CD14-positive monocyte (primary cell): ENCODE data around the gene CABCOCO1. TPM values are rescaled to one million over a fixed set of nuclear protein-coding genes. Genes with fewer than 3 reads are reported as not detected.

Source experiments
- DNase-seq, 3 donors: peaks; one replicate each; pipeline ENCODE4 v3.0.0-alpha.2; 2011 to 2022
- H2AFZ ChIP-seq: 2 replicates; pipeline ENCODE4 v1.6.0; 2012; ENCODE audit warnings: mild to moderate bottlenecking, low read depth, low read length, inconsistent platforms; ENCODE audit not compliant: insufficient read depth, poor library complexity, severe bottlenecking
- H3K27ac ChIP-seq, 2 donors: 1 replicate in 1 of 2; 2 replicates in 1 of 2; pipeline ENCODE4 v1.5.1; 2012 to 2013; ENCODE audit warnings: low read length in 2 of 2, control low read depth in 1 of 2, inconsistent platforms in 1 of 2, low read depth in 1 of 2, mild to moderate bottlenecking in 1 of 2
- H3K27me3 ChIP-seq, 2 donors: one replicate each; pipeline versions ENCODE4 v1.6.0 to v1.6.1; 2011 to 2013; ENCODE audit warnings: low read length in 2 of 2; ENCODE audit not compliant: control insufficient read depth in 2 of 2, insufficient read depth in 2 of 2
- H3K36me3 ChIP-seq, 2 donors: replicated peaks in 1 of 2; 1 replicate in 1 of 2; 2 replicates in 1 of 2; pipeline versions ENCODE4 v1.5.1 to v1.6.1; 2012 to 2013; ENCODE audit warnings: low read length in 2 of 2, control low read depth in 1 of 2, inconsistent platforms in 1 of 2, mild to moderate bottlenecking in 1 of 2; ENCODE audit not compliant: insufficient read depth in 2 of 2, control insufficient read depth in 1 of 2
- H3K4me1 ChIP-seq, 2 donors: 1 replicate in 1 of 2; 2 replicates in 1 of 2; pipeline versions ENCODE4 v1.5.1 to v1.6.1; 2012 to 2013; ENCODE audit warnings: low read length in 2 of 2, control low read depth in 1 of 2, inconsistent platforms in 1 of 2, mild to moderate bottlenecking in 1 of 2, moderate library complexity in 1 of 2; ENCODE audit not compliant: insufficient read depth in 2 of 2, control insufficient read depth in 1 of 2
- H3K4me2 ChIP-seq: replicated peaks from 2 replicates; pipeline ENCODE3; 2012; ENCODE audit warnings: low read length, moderate library complexity, mild to moderate bottlenecking; ENCODE audit not compliant: poor library complexity, severe bottlenecking; ENCODE audit errors: extremely low read depth
- H3K4me3 ChIP-seq, 3 experiments: fragments of 200-600 bp in 1 of 3; sonication (generic) in 1 of 3; replicated peaks in 1 of 3; 1 replicate in 2 of 3; 2 replicates in 1 of 3; pipeline ENCODE4 v1.5.1; 2011 to 2013; ENCODE audit warnings: low read length in 3 of 3, mild to moderate bottlenecking in 3 of 3, control low read depth in 2 of 3, low read depth in 2 of 3, inconsistent platforms in 1 of 3, moderate library complexity in 1 of 3
- H3K79me2 ChIP-seq: 2 replicates; pipeline ENCODE4 v1.6.0; 2012; ENCODE audit warnings: mild to moderate bottlenecking, control low read depth, inconsistent platforms, low read length, moderate library complexity; ENCODE audit not compliant: insufficient read depth
- H3K9ac ChIP-seq: 2 replicates; pipeline ENCODE4 v1.6.0; 2017; ENCODE audit warnings: low read length, mild to moderate bottlenecking; ENCODE audit not compliant: insufficient read depth, poor library complexity, severe bottlenecking
- H3K9me3 ChIP-seq, 2 donors: replicated peaks in 1 of 2; 1 replicate in 1 of 2; 2 replicates in 1 of 2; pipeline versions ENCODE4 v1.5.1 to v1.6.1; 2012 to 2013; ENCODE audit warnings: low read length in 2 of 2, control low read depth in 1 of 2; ENCODE audit not compliant: control insufficient read depth in 1 of 2, insufficient read depth in 1 of 2
- H4K20me1 ChIP-seq: 2 replicates; pipeline ENCODE4 v1.6.0; 2012; ENCODE audit warnings: mild to moderate bottlenecking, low read length, control low read depth, moderate library complexity; ENCODE audit not compliant: insufficient read depth
- H3K27ac Mint-ChIP-seq, 7 donors: one replicate each; pipeline ENCODE4 v1.8.0; 2020; ENCODE audit warnings: mild to moderate bottlenecking in 7 of 7, mixed read lengths in 7 of 7, moderate library complexity in 6 of 7, inconsistent platforms in 2 of 7
- H3K27me3 Mint-ChIP-seq, 3 donors: one replicate each; pipeline ENCODE4 v1.8.0; 2021 to 2022; ENCODE audit warnings: low read depth in 3 of 3, mild to moderate bottlenecking in 3 of 3, mixed read lengths in 3 of 3, moderate library complexity in 3 of 3, inconsistent platforms in 1 of 3
- H3K36me3 Mint-ChIP-seq, 2 donors: one replicate each; pipeline ENCODE4 v1.8.0; 2020; ENCODE audit warnings: mixed read lengths in 2 of 2, inconsistent platforms in 1 of 2, mild to moderate bottlenecking in 1 of 2
- H3K4me1 Mint-ChIP-seq: one replicate; pipeline ENCODE4 v1.8.0; 2020; ENCODE audit warnings: mild to moderate bottlenecking, mixed read lengths
- H3K4me3 Mint-ChIP-seq, 2 donors: one replicate each; pipeline ENCODE4 v1.8.0; 2020; ENCODE audit warnings: mild to moderate bottlenecking in 2 of 2, mixed read lengths in 2 of 2, moderate library complexity in 1 of 2
- H3K9me3 Mint-ChIP-seq, 7 donors: one replicate each; pipeline ENCODE4 v1.8.0; 2020 to 2022; ENCODE audit warnings: mixed read lengths in 7 of 7, mild to moderate bottlenecking in 6 of 7, moderate library complexity in 6 of 7, inconsistent platforms in 2 of 7
- WGBS: methylation state at CpG from one replicate; pipeline ENCODE4 v1.1.5; 2013; ENCODE audit warnings: missing lambda C conversion rate; ENCODE audit not compliant: insufficient coverage; 5-methylcytosine and 5-hydroxymethylcytosine counted together
- intact Hi-C, 2 donors: fragments of 100-400 bp; cut with micrococcal nuclease; formaldehyde crosslinking; loops; one replicate each; pipeline versions ENCODE4 v1.15.0 to v1.15.1; 2023
- polyA plus RNA-seq, 3 donors: library from polyadenylated mRNA; depleted of rRNA in 1 of 3; unstranded in 2 of 3; stranded (reverse) in 1 of 3; fragments of 300-500 nt in 2 of 3; fragments of >200 nt in 1 of 3; fragmentation: Illumina TruSeq in 2 of 3; gene quantifications; 1 replicate in 2 of 3; 2 replicates in 1 of 3; pipeline ENCODE4 v1.2.3, GENCODE V29; 2012 to 2021
- TF ChIP-seq, protein P1 (sequence below): fragments of 200-600 bp; IDR thresholded peaks from one replicate; pipeline ENCODE4 v1.8.0; 2022; ENCODE audit warnings: antibody characterized with exemption, mild to moderate bottlenecking

The CABCOCO1 gene
- polyA plus RNA-seq, 3 donors, result not detected

DNA sequence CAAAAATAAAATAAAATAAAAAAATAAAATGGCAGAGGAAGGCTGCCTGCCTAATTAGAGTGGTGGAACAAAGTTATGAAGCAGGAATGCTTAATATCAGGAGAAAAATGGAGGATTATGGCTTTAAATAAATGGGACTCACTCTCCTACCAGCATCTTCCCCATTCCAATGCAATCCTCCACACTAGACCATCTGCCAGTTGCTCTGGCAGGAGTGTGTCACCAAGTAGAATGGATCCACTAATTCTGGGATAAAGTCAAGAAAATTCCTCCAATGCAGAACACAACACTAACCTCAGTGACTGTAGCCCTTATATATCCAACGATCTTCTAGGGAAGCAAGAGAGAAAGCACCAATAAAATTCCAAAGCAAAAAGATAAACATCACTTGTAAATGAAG lies 126.3 kb downstream of the CABCOCO1 start:
- intact Hi-C loops, result no loop called here
- Mint-ChIP-seq H3K4me1 (peaks cover 3% of the 10 kb centered on the region), H3K36me3 (no peaks in the 10 kb centered on the region), H3K4me3 (no peak overlapping the region), H3K27me3 (no peaks in the 10 kb centered on the region), H3K9me3 (no peaks in the 10 kb centered on the region), H3K27ac (no peak overlapping the region)
- Histone ChIP-seq H3K9ac (no peak overlapping the region), H4K20me1 (no peaks in the 10 kb centered on the region), H3K4me3 (no peak overlapping the region), H3K27ac (no peak overlapping the region), H3K27me3 (no peaks in the 10 kb centered on the region), H3K4me2 (no peak overlapping the region), H3K36me3 (no peaks in the 10 kb centered on the region), H3K9me3 (no peaks in the 10 kb centered on the region), H2AFZ (no peak overlapping the region), H3K79me2 (no peaks in the 10 kb centered on the region), H3K4me1 (no peaks in the 10 kb centered on the region)
- TF ChIP-seq, protein P1, sequence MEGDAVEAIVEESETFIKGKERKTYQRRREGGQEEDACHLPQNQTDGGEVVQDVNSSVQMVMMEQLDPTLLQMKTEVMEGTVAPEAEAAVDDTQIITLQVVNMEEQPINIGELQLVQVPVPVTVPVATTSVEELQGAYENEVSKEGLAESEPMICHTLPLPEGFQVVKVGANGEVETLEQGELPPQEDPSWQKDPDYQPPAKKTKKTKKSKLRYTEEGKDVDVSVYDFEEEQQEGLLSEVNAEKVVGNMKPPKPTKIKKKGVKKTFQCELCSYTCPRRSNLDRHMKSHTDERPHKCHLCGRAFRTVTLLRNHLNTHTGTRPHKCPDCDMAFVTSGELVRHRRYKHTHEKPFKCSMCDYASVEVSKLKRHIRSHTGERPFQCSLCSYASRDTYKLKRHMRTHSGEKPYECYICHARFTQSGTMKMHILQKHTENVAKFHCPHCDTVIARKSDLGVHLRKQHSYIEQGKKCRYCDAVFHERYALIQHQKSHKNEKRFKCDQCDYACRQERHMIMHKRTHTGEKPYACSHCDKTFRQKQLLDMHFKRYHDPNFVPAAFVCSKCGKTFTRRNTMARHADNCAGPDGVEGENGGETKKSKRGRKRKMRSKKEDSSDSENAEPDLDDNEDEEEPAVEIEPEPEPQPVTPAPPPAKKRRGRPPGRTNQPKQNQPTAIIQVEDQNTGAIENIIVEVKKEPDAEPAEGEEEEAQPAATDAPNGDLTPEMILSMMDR, result no peak
- WGBS, result no CpG with 5 or more reads among the region's 1 CpG
- DNase-seq, result no peak

DNA sequence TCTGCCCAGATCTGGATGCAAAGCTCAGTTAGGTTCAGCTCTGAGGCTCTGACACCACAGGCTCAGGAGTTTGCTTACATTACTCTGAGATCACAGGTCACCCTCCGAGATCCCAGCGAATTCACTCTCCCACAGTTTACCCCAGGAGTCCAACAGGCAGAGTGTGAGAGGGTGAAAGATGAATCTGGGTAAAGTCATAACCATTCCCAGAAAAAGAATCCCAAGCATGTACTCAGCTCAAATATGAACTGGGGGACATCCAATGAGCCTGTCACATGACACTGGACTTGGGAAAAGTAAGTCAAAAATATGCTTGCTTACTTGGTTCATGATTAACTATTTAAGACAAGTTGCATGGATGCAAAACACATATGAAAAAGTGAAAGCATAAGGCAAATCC lies 128.5 kb downstream of the CABCOCO1 start:
- no peak for DNase-seq
- no peaks in the 10 kb centered on the region for H3K36me3 ChIP-seq
- H3K27ac Mint-ChIP-seq, result no peak overlapping the region
- H3K27ac ChIP-seq, result no peak overlapping the region
- H3K4me1 Mint-ChIP-seq, result peaks cover 3% of the 10 kb centered on the region
- peaks cover 0 to 2% (median 0%) of the 10 kb centered on the region in 3 donors for H3K27me3 Mint-ChIP-seq
- TF ChIP-seq, protein P1, result no peak
- H3K4me1 ChIP-seq, result no peaks in the 10 kb centered on the region
- no peak overlapping the region for H3K9ac ChIP-seq
- H2AFZ ChIP-seq, result no peak overlapping the region
- no peaks in the 10 kb centered on the region for H3K27me3 ChIP-seq
- no peaks in the 10 kb centered on the region for H3K36me3 Mint-ChIP-seq
- H3K79me2 ChIP-seq, result no peaks in the 10 kb centered on the region
- H4K20me1 ChIP-seq, result no peaks in the 10 kb centered on the region
- H3K4me3 Mint-ChIP-seq, result no peak overlapping the region
- no peak overlapping the region for H3K4me3 ChIP-seq
- intact Hi-C loops, result no loop called here
- H3K9me3 Mint-ChIP-seq, result no peaks in the 10 kb centered on the region
- H3K9me3 ChIP-seq, result no peaks in the 10 kb centered on the region
- H3K4me2 ChIP-seq, result no peak overlapping the region
- no CpG with 5 or more reads among the region's 2 CpGs for WGBS
